ENCODE measurements around the gene TMEM81. TPM values are rescaled to one million over a fixed set of nuclear protein-coding genes. Genes with fewer than 3 reads are reported as not detected.

The TMEM81 gene
- polyA plus RNA-seq, 2 of the 4 experiments (the other 2 are of a cell fraction) = 2.2 to 4.3 TPM

DNA sequence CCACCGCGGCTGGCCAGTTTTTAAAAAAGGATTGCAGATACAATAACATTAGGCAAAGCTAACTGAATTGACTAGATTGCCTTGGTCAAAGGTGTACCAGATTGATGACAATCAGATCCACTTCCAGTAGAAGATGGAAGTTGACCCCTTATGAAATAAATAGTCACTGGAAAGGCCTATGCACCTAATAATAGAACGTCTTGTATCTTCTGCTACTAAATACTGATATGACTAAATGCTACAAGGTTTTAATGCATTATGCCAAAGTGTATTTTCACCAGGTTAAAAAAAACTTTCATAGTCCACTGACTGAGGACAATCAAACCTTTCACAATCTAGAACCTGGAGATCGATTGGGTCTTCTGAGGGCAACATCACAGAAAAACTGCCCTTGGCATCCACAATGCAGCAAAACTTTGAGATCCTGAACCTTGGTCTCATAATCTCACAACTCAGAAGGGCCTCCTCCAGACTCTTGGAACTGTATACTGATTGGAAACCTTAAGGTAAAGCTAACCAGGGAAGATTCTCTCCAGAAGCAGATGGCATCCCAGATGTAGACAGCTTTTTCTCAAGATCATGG, 45.3 kb upstream of the TMEM81 start:
- no peak for ATAC-seq
- CTCF ChIA-PET = interaction anchor here (1.1 to 3.5 kb wide), 5 partner anchors 12 to 140 kb away, joined by 3 to 22 read pairs (median 4); no protein-coding TSS in a partner anchor

DNA sequence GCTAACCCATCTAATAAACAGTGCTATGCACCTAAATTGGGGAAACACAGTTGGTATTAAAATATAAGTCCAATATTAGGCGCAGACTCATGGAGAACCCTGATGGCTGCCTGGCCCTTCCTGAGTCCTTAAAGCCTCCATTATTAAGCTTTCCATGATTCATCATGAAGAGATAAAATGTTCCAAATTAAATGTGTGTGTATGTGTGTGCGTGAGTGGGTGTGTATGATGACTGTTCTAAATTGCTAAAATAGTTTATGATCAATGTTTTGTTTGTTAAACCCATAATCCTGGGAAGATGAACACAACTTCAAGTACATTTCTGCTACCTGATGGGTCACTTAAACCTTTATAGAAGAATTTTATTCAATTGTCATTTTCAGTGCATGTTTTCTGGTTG, 43.8 kb upstream of the TMEM81 start:
- no peak overlapping the region for H3K4me2 ChIP-seq
- DNase-seq (ENCODE audit: low read depth in 1 of 2, low spot score in 1 of 2) (no peak), FAIRE-seq (no peak), ATAC-seq (no peak)
- ChIA-PET CTCF (interaction anchor here (1.2 to 1.3 kb wide), 2 partner anchors 13 to 128 kb away, joined by 3 to 13 read pairs; no protein-coding TSS in a partner anchor), POLR2A (no interaction called here)
- no peak overlapping the region for H3K4me3 ChIP-seq
- H3K9me3 ChIP-seq = no peaks in the 10 kb centered on the region
- TF ChIP-seq MYC (IDR thresholded peaks at IDR 0.05; ENCODE audit: borderline replicate concordance, low read length) (no peak), TFCP2L1 (CRISPR knock-in tag; IDR thresholded peaks at IDR 0.05) (no peak), RFX5 (IDR thresholded peaks at IDR 0.05) (no peak), FOXS1 (CRISPR knock-in tag; IDR thresholded peaks at IDR 0.05) (no peak), RCOR1 (IDR thresholded peaks at IDR 0.05; ENCODE audit: low read depth, low read length) (no peak), KDM5A (IDR thresholded peaks at IDR 0.05) (no peak), CBX2 (IDR thresholded peaks at IDR 0.05; ENCODE audit: borderline replicate concordance, low read depth) (no peak)
- TF ChIP-seq, protein P1, sequence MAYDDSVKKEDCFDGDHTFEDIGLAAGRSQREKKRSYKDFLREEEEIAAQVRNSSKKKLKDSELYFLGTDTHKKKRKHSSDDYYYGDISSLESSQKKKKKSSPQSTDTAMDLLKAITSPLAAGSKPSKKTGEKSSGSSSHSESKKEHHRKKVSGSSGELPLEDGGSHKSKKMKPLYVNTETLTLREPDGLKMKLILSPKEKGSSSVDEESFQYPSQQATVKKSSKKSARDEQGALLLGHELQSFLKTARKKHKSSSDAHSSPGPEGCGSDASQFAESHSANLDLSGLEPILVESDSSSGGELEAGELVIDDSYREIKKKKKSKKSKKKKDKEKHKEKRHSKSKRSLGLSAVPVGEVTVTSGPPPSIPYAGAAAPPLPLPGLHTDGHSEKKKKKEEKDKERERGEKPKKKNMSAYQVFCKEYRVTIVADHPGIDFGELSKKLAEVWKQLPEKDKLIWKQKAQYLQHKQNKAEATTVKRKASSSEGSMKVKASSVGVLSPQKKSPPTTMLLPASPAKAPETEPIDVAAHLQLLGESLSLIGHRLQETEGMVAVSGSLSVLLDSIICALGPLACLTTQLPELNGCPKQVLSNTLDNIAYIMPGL (CRISPR knock-in tag; IDR thresholded peaks at IDR 0.05; ENCODE audit: borderline replicate concordance) = no peak
- TF ChIP-seq, protein P2, sequence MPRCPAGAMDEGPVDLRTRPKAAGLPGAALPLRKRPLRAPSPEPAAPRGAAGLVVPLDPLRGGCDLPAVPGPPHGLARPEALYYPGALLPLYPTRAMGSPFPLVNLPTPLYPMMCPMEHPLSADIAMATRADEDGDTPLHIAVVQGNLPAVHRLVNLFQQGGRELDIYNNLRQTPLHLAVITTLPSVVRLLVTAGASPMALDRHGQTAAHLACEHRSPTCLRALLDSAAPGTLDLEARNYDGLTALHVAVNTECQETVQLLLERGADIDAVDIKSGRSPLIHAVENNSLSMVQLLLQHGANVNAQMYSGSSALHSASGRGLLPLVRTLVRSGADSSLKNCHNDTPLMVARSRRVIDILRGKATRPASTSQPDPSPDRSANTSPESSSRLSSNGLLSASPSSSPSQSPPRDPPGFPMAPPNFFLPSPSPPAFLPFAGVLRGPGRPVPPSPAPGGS (IDR thresholded peaks at IDR 0.05) = no peak
- TF ChIP-seq, protein P3, sequence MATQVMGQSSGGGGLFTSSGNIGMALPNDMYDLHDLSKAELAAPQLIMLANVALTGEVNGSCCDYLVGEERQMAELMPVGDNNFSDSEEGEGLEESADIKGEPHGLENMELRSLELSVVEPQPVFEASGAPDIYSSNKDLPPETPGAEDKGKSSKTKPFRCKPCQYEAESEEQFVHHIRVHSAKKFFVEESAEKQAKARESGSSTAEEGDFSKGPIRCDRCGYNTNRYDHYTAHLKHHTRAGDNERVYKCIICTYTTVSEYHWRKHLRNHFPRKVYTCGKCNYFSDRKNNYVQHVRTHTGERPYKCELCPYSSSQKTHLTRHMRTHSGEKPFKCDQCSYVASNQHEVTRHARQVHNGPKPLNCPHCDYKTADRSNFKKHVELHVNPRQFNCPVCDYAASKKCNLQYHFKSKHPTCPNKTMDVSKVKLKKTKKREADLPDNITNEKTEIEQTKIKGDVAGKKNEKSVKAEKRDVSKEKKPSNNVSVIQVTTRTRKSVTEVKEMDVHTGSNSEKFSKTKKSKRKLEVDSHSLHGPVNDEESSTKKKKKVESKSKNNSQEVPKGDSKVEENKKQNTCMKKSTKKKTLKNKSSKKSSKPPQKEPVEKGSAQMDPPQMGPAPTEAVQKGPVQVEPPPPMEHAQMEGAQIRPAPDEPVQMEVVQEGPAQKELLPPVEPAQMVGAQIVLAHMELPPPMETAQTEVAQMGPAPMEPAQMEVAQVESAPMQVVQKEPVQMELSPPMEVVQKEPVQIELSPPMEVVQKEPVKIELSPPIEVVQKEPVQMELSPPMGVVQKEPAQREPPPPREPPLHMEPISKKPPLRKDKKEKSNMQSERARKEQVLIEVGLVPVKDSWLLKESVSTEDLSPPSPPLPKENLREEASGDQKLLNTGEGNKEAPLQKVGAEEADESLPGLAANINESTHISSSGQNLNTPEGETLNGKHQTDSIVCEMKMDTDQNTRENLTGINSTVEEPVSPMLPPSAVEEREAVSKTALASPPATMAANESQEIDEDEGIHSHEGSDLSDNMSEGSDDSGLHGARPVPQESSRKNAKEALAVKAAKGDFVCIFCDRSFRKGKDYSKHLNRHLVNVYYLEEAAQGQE (IDR thresholded peaks at IDR 0.05) = no peak
- TF ChIP-seq, protein P4, sequence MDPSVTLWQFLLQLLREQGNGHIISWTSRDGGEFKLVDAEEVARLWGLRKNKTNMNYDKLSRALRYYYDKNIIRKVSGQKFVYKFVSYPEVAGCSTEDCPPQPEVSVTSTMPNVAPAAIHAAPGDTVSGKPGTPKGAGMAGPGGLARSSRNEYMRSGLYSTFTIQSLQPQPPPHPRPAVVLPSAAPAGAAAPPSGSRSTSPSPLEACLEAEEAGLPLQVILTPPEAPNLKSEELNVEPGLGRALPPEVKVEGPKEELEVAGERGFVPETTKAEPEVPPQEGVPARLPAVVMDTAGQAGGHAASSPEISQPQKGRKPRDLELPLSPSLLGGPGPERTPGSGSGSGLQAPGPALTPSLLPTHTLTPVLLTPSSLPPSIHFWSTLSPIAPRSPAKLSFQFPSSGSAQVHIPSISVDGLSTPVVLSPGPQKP (IDR thresholded peaks at IDR 0.05; ENCODE audit: low read depth, low read length) = no peak
- 0 out of 3 replicates have a peak, but pooled peaks cover under 1% of the 10 kb centered on the region for H3K4me1 ChIP-seq
- H3K27ac ChIP-seq = no peak overlapping the region
- WGBS (ENCODE audit: missing lambda C conversion rate) = 81% methylated on average over 2 of the region's 2 CpGs

More for the DNA sequence above, 45.3 kb upstream of the TMEM81 start:
- Histone ChIP-seq H3K4me2 (no peak overlapping the region), H3K4me1 (no peaks in the 10 kb centered on the region), H3K27ac (no peak overlapping the region), H3K4me3 (no peak overlapping the region), H3K9me3 (no peaks in the 10 kb centered on the region)
- FAIRE-seq = no peak
- 62% methylated on average over 4 of the region's 4 CpGs for WGBS (ENCODE audit: missing lambda C conversion rate)
- DNase-seq (ENCODE audit: low read depth in 1 of 2, low spot score in 1 of 2) = no peak
- POLR2A ChIA-PET = no interaction called here
- TF ChIP-seq, protein P4 (IDR thresholded peaks at IDR 0.05; ENCODE audit: low read depth, low read length) = no peak
- TF ChIP-seq RFX5 (IDR thresholded peaks at IDR 0.05) (no peak), RARB (CRISPR knock-in tag; IDR thresholded peaks at IDR 0.05) (no peak), KDM1A (IDR thresholded peaks at IDR 0.05; ENCODE audit: low read depth) (no peak), BHLHE40 (IDR thresholded peaks at IDR 0.05; ENCODE audit: low read depth, low read length) (no peak), CBX2 (IDR thresholded peaks at IDR 0.05; ENCODE audit: borderline replicate concordance, low read depth) (no peak), CBX8 (IDR thresholded peaks at IDR 0.05) (no peak), NPAS2 (CRISPR knock-in tag; IDR thresholded peaks at IDR 0.05; ENCODE audit: borderline replicate concordance) (no peak), RCOR1 (IDR thresholded peaks at IDR 0.05; ENCODE audit: low read depth, low read length) (no peak), SMC3 (IDR thresholded peaks at IDR 0.05) (no peak), EP300 (IDR thresholded peaks at IDR 0.05) (no peak), ZC3H11A (IDR thresholded peaks at IDR 0.05) (no peak)
- TF ChIP-seq, protein P2 (IDR thresholded peaks at IDR 0.05) = no peak
- TF ChIP-seq, protein P5, sequence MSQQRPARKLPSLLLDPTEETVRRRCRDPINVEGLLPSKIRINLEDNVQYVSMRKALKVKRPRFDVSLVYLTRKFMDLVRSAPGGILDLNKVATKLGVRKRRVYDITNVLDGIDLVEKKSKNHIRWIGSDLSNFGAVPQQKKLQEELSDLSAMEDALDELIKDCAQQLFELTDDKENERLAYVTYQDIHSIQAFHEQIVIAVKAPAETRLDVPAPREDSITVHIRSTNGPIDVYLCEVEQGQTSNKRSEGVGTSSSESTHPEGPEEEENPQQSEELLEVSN (IDR thresholded peaks at IDR 0.05; ENCODE audit: borderline replicate concordance, low read depth) = no peak

All from A549 (cell line).